ENCODE results near the gene IFNL1. TPM values are rescaled to one million over a fixed set of nuclear protein-coding genes. Genes with fewer than 3 reads are reported as not detected.

Gene IFNL1
- total RNA-seq, 2 donors from 2014 or later = not detected

GRCh38 chr19:39319098-39319891 lies 23.1 kb downstream of the IFNL1 start:
- intact Hi-C loops (cut with DNase I) = no loop called here
- Histone ChIP-seq H3K4me3 (no peak overlapping the region), H3K9me3 (no peaks in the 10 kb centered on the region), H3K36me3 (peaks cover 0 to 3% of the 10 kb centered on the region in 2 donors), H3K27me3 (replicated peaks; ENCODE audit: insufficient read depth) (no peaks in the 10 kb centered on the region), H3K4me1 (replicated peaks) (no peaks in the 10 kb centered on the region), H3K27ac (no peak overlapping the region)
- WGBS = 88% methylated on average over 5 of the region's 5 CpGs
- DNase-seq (ENCODE audit: low spot score) = no peak
- no peak for TF ChIP-seq POLR2AphosphoS5 (IDR thresholded peaks at IDR 0.05)
- no peak for TF ChIP-seq POLR2A (IDR thresholded peaks at IDR 0.05)
- TF ChIP-seq CTCF (IDR thresholded peaks at IDR 0.05) = no peak

- Histone ChIP-seq H3K9me3 (no peaks in the 10 kb centered on the region), H3K4me3 (peak overlapping the region; percentile 46 to 58), H3K27ac (no peak overlapping the region), H3K27me3 (replicated peaks; ENCODE audit: insufficient read depth) (no peaks in the 10 kb centered on the region), H3K4me1 (replicated peaks) (no peaks in the 10 kb centered on the region), H3K36me3 (no peaks in the 10 kb centered on the region)
- TF ChIP-seq POLR2AphosphoS5 (IDR thresholded peaks at IDR 0.05) = no peak
- no peak for TF ChIP-seq CTCF (IDR thresholded peaks at IDR 0.05)
- TF ChIP-seq POLR2A (IDR thresholded peaks at IDR 0.05) = no peak
- DNase-seq (ENCODE audit: low spot score) = no peak
- intact Hi-C loops (cut with DNase I) = loop anchor here (10.0 kb wide), 1 partner anchor 355 kb away; no protein-coding TSS in a partner anchor
- WGBS = 26% methylated on average over 9 of the region's 16 CpGs
These were observed 23.7 kb downstream of the IFNL1 start for GRCh38 chr19:39319892-39320248.

DNA sequence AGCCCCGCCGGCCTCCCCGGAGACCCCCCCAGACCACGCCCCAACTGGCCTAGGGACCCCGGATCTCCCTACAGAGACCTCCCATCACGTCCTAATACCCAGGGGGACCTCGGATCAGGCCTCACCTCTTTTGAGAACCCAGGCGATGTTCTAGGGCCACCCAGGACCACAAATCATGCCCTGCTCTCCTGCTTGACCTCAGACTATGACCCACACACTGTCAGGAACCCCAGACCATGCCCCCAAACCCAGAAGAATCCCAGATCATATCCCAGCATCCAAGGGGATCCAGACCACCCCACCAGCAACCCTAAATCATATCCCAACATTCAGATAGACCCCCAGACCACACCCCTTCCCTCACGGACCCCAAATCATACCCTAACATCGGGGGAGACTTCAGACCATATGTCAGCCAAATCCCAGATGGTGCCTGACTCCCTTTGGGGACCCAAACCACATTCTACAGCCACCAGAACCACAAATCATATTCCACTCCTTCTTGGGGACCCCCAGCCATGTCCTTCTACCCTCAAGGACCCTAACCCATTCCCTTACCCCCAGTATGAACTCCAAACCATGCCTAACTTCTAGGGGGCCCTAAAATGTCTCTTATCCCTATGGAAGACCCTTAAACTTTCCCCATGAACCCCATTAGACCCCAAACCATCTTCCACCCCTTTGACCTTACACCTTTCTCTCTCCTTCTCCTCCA lies 25.1 kb downstream of the IFNL1 start:
- no peak for DNase-seq (ENCODE audit: low spot score)
- Histone ChIP-seq H3K4me3 (peak overlapping the region; percentile 46 to 58), H3K27me3 (replicated peaks; ENCODE audit: insufficient read depth) (no peaks in the 10 kb centered on the region), H3K27ac (no peak overlapping the region), H3K4me1 (replicated peaks) (no peaks in the 10 kb centered on the region), H3K36me3 (no peaks in the 10 kb centered on the region), H3K9me3 (no peaks in the 10 kb centered on the region)
- intact Hi-C loops (cut with DNase I) = loop anchor here (10.0 kb wide), 1 partner anchor 356 kb away; no protein-coding TSS in a partner anchor
- WGBS = 26% methylated on average over 10 of the region's 10 CpGs
- TF ChIP-seq POLR2A (IDR thresholded peaks at IDR 0.05) = no peak
- no peak for TF ChIP-seq CTCF (IDR thresholded peaks at IDR 0.05)
- no peak for TF ChIP-seq POLR2AphosphoS5 (IDR thresholded peaks at IDR 0.05)

- no peak overlapping the region for H3K4me3 ChIP-seq
- no peak overlapping the region for H3K27ac ChIP-seq
- TF ChIP-seq CTCF (IDR thresholded peaks at IDR 0.05) (no peak), POLR2AphosphoS5 (IDR thresholded peaks at IDR 0.05) (no peak), POLR2A (IDR thresholded peaks at IDR 0.05) (no peak)
- no peak for DNase-seq (ENCODE audit: low spot score)
- H3K4me1 ChIP-seq (replicated peaks) = no peaks in the 10 kb centered on the region
- no peaks in the 10 kb centered on the region for H3K27me3 ChIP-seq (replicated peaks; ENCODE audit: insufficient read depth)
- intact Hi-C loops (cut with DNase I) = loop anchor here (10.0 kb wide), 1 partner anchor 357 kb away; no protein-coding TSS in a partner anchor
- H3K36me3 ChIP-seq = no peaks in the 10 kb centered on the region
- H3K9me3 ChIP-seq = no peaks in the 10 kb centered on the region
These were observed 25.6 kb downstream of the IFNL1 start for GRCh38 chr19:39321832-39322176.

Data from prostate gland (tissue), 2 donors.